Neural progenitor cell (in vitro differentiated cells): Measurements from ENCODE around the gene UBE2F. TPM values are rescaled to one million over a fixed set of nuclear protein-coding genes. Genes with fewer than 3 reads are reported as not detected.
"Not testable (repeated sequence)": the region's sequence is repeated elsewhere in the genome, so short reads cannot be mapped to it uniquely, and the experiment has no call there.

ENCODE experiments used
- DNase-seq: peaks from one replicate; pipeline ENCODE4 v3.0.0-alpha.2; 2016; ENCODE audit warnings: low spot score
- H2AFZ ChIP-seq: fragments of 200-600 bp; sonication (generic); replicated peaks from 2 replicates; pipeline ENCODE4 v1.6.1; 2016; ENCODE audit warnings: antibody characterized with exemption
- H3F3A ChIP-seq: fragments of 200-600 bp; sonication (generic); 2 replicates; pipeline ENCODE4 v1.6.1; 2016; ENCODE audit warnings: antibody characterized with exemption, low read depth
- H3K27ac ChIP-seq: fragments of 200-600 bp; sonication (generic); 2 replicates; pipeline ENCODE4 v1.5.1; 2016; ENCODE audit warnings: mild to moderate bottlenecking
- H3K27me3 ChIP-seq: fragments of 200-600 bp; sonication (generic); 2 replicates; pipeline ENCODE4 v1.6.1; 2016; ENCODE audit warnings: mild to moderate bottlenecking, moderate library complexity
- H3K36me3 ChIP-seq: fragments of 200-600 bp; sonication (generic); 2 replicates; pipeline ENCODE4 v1.5.1; 2016
- H3K4me1 ChIP-seq: fragments of 200-600 bp; sonication (generic); 2 replicates; pipeline ENCODE4 v1.6.1; 2016; ENCODE audit warnings: mixed run types
- H3K4me2 ChIP-seq: fragments of 200-600 bp; sonication (generic); 2 replicates; pipeline ENCODE4 v1.6.1; 2016
- H3K4me3 ChIP-seq: fragments of 200-600 bp; sonication (generic); 2 replicates; pipeline ENCODE4 v1.5.1; 2016
- H3K79me2 ChIP-seq: fragments of 200-600 bp; sonication (generic); 2 replicates; pipeline ENCODE4 v1.6.1; 2016; ENCODE audit warnings: low read depth
- H3K9ac ChIP-seq: fragments of 200-600 bp; sonication (generic); 2 replicates; pipeline ENCODE4 v1.6.1; 2016
- H3K9me3 ChIP-seq: fragments of 200-600 bp; sonication (generic); 2 replicates; pipeline ENCODE4 v1.5.1; 2016; ENCODE audit warnings: low read depth
- H4K20me1 ChIP-seq: fragments of 200-600 bp; sonication (generic); 2 replicates; pipeline ENCODE4 v1.6.1; 2016; ENCODE audit warnings: low read depth
- H3K27ac Mint-ChIP-seq: 3 replicates; pipeline ENCODE4 v1.8.0; 2021; ENCODE audit warnings: mixed read lengths
- H3K27me3 Mint-ChIP-seq: 2 replicates; pipeline ENCODE4 v1.8.0; 2022; ENCODE audit warnings: low read depth, mild to moderate bottlenecking, inconsistent platforms, moderate library complexity, mixed read lengths; ENCODE audit not compliant: insufficient read depth
- H3K36me3 Mint-ChIP-seq: 3 replicates; pipeline ENCODE4 v1.8.0; 2021; ENCODE audit warnings: mixed read lengths
- H3K4me1 Mint-ChIP-seq: 3 replicates; pipeline ENCODE4 v1.8.0; 2021; ENCODE audit warnings: mixed read lengths
- H3K4me3 Mint-ChIP-seq: 3 replicates; pipeline ENCODE4 v1.8.0; 2021; ENCODE audit warnings: mild to moderate bottlenecking, moderate library complexity, mixed read lengths
- H3K9me3 Mint-ChIP-seq: 3 replicates; pipeline ENCODE4 v1.8.0; 2020; ENCODE audit warnings: mixed read lengths
- EZH2 ChIP-seq: fragments of 200-600 bp; sonication (generic); IDR thresholded peaks from 2 replicates; pipeline ENCODE4 v1.6.1; 2017; ENCODE audit warnings: antibody characterized with exemption, mild to moderate bottlenecking, moderate library complexity
- EZH2phosphoT487 ChIP-seq: fragments of 200-600 bp; sonication (generic); IDR thresholded peaks from 2 replicates; pipeline ENCODE4 v1.6.1; 2017; ENCODE audit warnings: antibody characterized with exemption
- total RNA-seq: library from RNA; depleted of rRNA; stranded (reverse); fragments of >200 nt; gene quantifications from 2 replicates; pipeline ENCODE4 v1.2.3, GENCODE V29; 2015; ENCODE audit warnings: low replicate concordance
- TF ChIP-seq, protein P1 (sequence below): fragments of 200-600 bp; sonication (generic); IDR thresholded peaks from 2 replicates; pipeline ENCODE4 v1.5.1; 2017; ENCODE audit warnings: antibody characterized with exemption, mild to moderate bottlenecking

UBE2F gene
- total RNA-seq, 1 donor from 2014 or later: 77.4 TPM

DNA sequence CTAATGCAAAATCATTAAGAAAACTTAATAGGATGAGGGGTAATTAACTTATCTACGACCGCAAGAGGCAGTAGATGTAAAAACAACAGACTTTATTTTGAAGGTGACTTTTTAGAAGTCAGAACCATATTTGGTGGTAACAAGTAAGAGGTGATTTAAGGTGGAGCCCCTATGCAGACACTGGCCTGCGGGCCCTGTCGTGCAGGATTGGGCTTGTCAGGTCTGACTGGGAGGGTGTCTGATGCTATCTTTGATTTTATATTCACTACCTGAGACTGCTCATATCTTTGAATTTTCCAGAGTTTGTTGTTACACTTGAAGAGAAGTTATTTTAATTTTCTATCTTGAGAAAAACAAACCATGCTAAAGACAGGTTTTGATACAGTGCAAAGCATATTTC, 64.9 kb downstream of the UBE2F start:
- Histone ChIP-seq H3K79me2 (no peaks in the 10 kb centered on the region), H3F3A (no peaks in the 10 kb centered on the region), H3K36me3 (no peaks in the 10 kb centered on the region), H3K27ac (no peak overlapping the region), H3K9ac (no peak overlapping the region), H3K4me3 (no peak overlapping the region), H3K4me1 (no peaks in the 10 kb centered on the region), H2AFZ (no peak overlapping the region), H4K20me1 (peaks cover 12% of the 10 kb centered on the region), H3K27me3 (no peaks in the 10 kb centered on the region), H3K9me3 (no peaks in the 10 kb centered on the region), H3K4me2 (no peak overlapping the region)
- H3K4me3 Mint-ChIP-seq: no peak overlapping the region
- H3K36me3 Mint-ChIP-seq: peaks cover 19% of the 10 kb centered on the region
- no peaks in the 10 kb centered on the region for H3K9me3 Mint-ChIP-seq
- H3K4me1 Mint-ChIP-seq: no peaks in the 10 kb centered on the region
- H3K27me3 Mint-ChIP-seq: no peaks in the 10 kb centered on the region
- no peak for DNase-seq
- TF ChIP-seq, protein P1, sequence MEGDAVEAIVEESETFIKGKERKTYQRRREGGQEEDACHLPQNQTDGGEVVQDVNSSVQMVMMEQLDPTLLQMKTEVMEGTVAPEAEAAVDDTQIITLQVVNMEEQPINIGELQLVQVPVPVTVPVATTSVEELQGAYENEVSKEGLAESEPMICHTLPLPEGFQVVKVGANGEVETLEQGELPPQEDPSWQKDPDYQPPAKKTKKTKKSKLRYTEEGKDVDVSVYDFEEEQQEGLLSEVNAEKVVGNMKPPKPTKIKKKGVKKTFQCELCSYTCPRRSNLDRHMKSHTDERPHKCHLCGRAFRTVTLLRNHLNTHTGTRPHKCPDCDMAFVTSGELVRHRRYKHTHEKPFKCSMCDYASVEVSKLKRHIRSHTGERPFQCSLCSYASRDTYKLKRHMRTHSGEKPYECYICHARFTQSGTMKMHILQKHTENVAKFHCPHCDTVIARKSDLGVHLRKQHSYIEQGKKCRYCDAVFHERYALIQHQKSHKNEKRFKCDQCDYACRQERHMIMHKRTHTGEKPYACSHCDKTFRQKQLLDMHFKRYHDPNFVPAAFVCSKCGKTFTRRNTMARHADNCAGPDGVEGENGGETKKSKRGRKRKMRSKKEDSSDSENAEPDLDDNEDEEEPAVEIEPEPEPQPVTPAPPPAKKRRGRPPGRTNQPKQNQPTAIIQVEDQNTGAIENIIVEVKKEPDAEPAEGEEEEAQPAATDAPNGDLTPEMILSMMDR: no peak
- TF ChIP-seq EZH2: no peak
- TF ChIP-seq EZH2phosphoT487: no peak
- no peak overlapping the region for H3K27ac Mint-ChIP-seq

GRCh38 chr2:238032755-238033337, 66.0 kb downstream of the UBE2F start:
- Mint-ChIP-seq H3K9me3 (no peaks in the 10 kb centered on the region), H3K4me3 (no peak overlapping the region), H3K36me3 (peaks cover 19% of the 10 kb centered on the region), H3K27me3 (no peaks in the 10 kb centered on the region), H3K27ac (no peak overlapping the region), H3K4me1 (no peaks in the 10 kb centered on the region)
- Histone ChIP-seq H2AFZ (no peak overlapping the region), H3K36me3 (no peaks in the 10 kb centered on the region), H3F3A (no peaks in the 10 kb centered on the region), H3K79me2 (no peaks in the 10 kb centered on the region), H3K27me3 (no peaks in the 10 kb centered on the region), H3K4me3 (no peak overlapping the region), H3K9me3 (no peaks in the 10 kb centered on the region), H3K9ac (no peak overlapping the region), H4K20me1 (peaks cover 5% of the 10 kb centered on the region), H3K4me1 (no peaks in the 10 kb centered on the region), H3K27ac (no peak overlapping the region), H3K4me2 (no peak overlapping the region)
- no peak for DNase-seq
- TF ChIP-seq EZH2phosphoT487 (no peak), EZH2 (no peak)
- TF ChIP-seq, protein P1: no peak

GRCh38 chr2:238033991-238034390, 67.2 kb downstream of the UBE2F start:
- H3K27me3 ChIP-seq, H3K27me3 Mint-ChIP-seq, H3K9ac ChIP-seq, H3K9me3 ChIP-seq, H3K4me1 Mint-ChIP-seq, H3F3A ChIP-seq, H3K4me1 ChIP-seq, H3K36me3 ChIP-seq, H3K4me3 Mint-ChIP-seq, H3K27ac Mint-ChIP-seq, H3K4me3 ChIP-seq, H3K9me3 Mint-ChIP-seq, DNase-seq, H3K4me2 ChIP-seq, H4K20me1 ChIP-seq, H3K79me2 ChIP-seq, H3K27ac ChIP-seq, H2AFZ ChIP-seq: not testable (repeated sequence)
- peaks cover 19% of the 10 kb centered on the region for H3K36me3 Mint-ChIP-seq

GRCh38 chr2:238038203-238038602, 71.4 kb downstream of the UBE2F start:
- Histone ChIP-seq H3K4me2 (no peak overlapping the region), H3K36me3 (no peaks in the 10 kb centered on the region), H3K27ac (no peak overlapping the region), H3K9me3 (no peaks in the 10 kb centered on the region), H4K20me1 (peaks cover 3% of the 10 kb centered on the region), H3F3A (no peaks in the 10 kb centered on the region), H3K4me1 (no peaks in the 10 kb centered on the region), H3K9ac (no peak overlapping the region), H2AFZ (no peak overlapping the region), H3K27me3 (no peaks in the 10 kb centered on the region), H3K4me3 (no peak overlapping the region), H3K79me2 (no peaks in the 10 kb centered on the region)
- H3K4me1 Mint-ChIP-seq: no peaks in the 10 kb centered on the region
- H3K27me3 Mint-ChIP-seq: no peaks in the 10 kb centered on the region
- H3K27ac Mint-ChIP-seq: no peak overlapping the region
- no peaks in the 10 kb centered on the region for H3K9me3 Mint-ChIP-seq
- TF ChIP-seq, protein P1: no peak
- no peak for TF ChIP-seq EZH2
- no peak for TF ChIP-seq EZH2phosphoT487
- DNase-seq: no peak
- H3K36me3 Mint-ChIP-seq: peaks cover 15% of the 10 kb centered on the region
- no peak overlapping the region for H3K4me3 Mint-ChIP-seq
